ENCODE results near the gene SH3TC1.

Gene SH3TC1

GRCh38 chr4:8280158-8280875, 81.2 kb downstream of the SH3TC1 start:
- DNase-seq, result no peak

GRCh38 chr4:8280876-8281440, 81.9 kb downstream of the SH3TC1 start:
- DNase-seq, result no peak

GRCh38 chr4:8281519-8282133, 82.5 kb downstream of the SH3TC1 start:
- no peak for DNase-seq

GRCh38 chr4:8282134-8282641, 83.1 kb downstream of the SH3TC1 start:
- no peak for DNase-seq

- no peak for DNase-seq
Observed at GRCh38 chr4:8282742-8283141, 83.7 kb downstream of the SH3TC1 start.

GRCh38 chr4:8283161-8283560, 84.1 kb downstream of the SH3TC1 start:
- DNase-seq, result no peak

GRCh38 chr4:8283631-8284121, 84.6 kb downstream of the SH3TC1 start:
- no peak for DNase-seq

- no peak for DNase-seq
Observed at GRCh38 chr4:8284391-8284790, 85.3 kb downstream of the SH3TC1 start.

- no peak for DNase-seq
Observed at GRCh38 chr4:8285143-8285975, 86.3 kb downstream of the SH3TC1 start.

GRCh38 chr4:8285976-8286718, 87.1 kb downstream of the SH3TC1 start:
- DNase-seq, result no peak

- DNase-seq, result no peak
Observed at GRCh38 chr4:8286719-8287342, 87.7 kb downstream of the SH3TC1 start.

- DNase-seq, result no peak
Observed at GRCh38 chr4:8287343-8288280, 88.5 kb downstream of the SH3TC1 start.

- DNase-seq, result no peak
Observed at GRCh38 chr4:8289151-8289750, 90.2 kb downstream of the SH3TC1 start.

GRCh38 chr4:8289956-8290700, 91.0 kb downstream of the SH3TC1 start:
- DNase-seq, result no peak

- no peak for DNase-seq
Observed at GRCh38 chr4:8290701-8290970, 91.5 kb downstream of the SH3TC1 start.
